WI38 (cell line): Measurements from ENCODE around the gene ECE1.

Experiments
- H3K4me3 ChIP-seq: 2 replicates; pipeline ENCODE4 v1.5.1; 2011; ENCODE audit warnings: low read depth, mild to moderate bottlenecking, control low read depth, low read length
- TF ChIP-seq, protein P1 (sequence below): IDR thresholded peaks from 2 replicates; pipeline ENCODE4 v1.5.1; 2012; ENCODE audit warnings: low read depth, mild to moderate bottlenecking, control low read depth, low read length

The ECE1 gene

GRCh38 chr1:21270086-21270689, 20.1 kb downstream of the ECE1 start:
- H3K4me3 ChIP-seq, result no peak overlapping the region

DNA sequence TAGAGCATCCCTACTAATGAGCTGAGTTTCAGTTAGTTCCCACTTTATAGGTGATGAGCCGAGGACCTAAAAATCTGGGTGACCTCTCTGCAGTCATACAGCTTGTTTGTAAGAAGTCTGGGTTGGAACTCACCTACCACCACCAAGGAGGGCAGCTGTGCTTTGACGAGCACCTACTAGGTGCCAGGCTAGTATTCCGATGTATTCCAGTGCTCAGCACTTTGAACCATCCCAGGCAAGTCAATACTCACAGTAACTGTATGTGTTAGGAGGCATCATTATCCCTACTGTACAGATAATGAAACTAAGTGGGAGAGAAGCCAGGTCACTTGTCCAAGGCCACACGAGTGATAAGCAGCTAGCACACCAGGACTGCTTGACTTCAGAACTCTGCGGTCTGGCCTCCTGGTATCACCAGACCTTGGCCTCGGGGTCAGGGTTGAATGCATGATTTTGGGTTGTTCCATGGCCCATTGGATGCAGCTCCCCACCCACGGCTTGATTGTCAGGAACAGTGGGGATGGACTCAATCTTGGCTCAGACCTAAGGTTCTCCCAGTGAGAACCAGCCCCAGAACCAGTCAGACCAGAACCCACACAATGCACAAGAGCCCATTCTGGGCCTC, 20.7 kb downstream of the ECE1 start:
- no peak overlapping the region for H3K4me3 ChIP-seq
- TF ChIP-seq, protein P1, sequence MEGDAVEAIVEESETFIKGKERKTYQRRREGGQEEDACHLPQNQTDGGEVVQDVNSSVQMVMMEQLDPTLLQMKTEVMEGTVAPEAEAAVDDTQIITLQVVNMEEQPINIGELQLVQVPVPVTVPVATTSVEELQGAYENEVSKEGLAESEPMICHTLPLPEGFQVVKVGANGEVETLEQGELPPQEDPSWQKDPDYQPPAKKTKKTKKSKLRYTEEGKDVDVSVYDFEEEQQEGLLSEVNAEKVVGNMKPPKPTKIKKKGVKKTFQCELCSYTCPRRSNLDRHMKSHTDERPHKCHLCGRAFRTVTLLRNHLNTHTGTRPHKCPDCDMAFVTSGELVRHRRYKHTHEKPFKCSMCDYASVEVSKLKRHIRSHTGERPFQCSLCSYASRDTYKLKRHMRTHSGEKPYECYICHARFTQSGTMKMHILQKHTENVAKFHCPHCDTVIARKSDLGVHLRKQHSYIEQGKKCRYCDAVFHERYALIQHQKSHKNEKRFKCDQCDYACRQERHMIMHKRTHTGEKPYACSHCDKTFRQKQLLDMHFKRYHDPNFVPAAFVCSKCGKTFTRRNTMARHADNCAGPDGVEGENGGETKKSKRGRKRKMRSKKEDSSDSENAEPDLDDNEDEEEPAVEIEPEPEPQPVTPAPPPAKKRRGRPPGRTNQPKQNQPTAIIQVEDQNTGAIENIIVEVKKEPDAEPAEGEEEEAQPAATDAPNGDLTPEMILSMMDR, result no peak

More at GRCh38 chr1:21270086-21270689, 20.1 kb downstream of the ECE1 start:
- TF ChIP-seq, protein P1, result peak; percentile 97

- TF ChIP-seq, protein P1, result no peak
- H3K4me3 ChIP-seq, result no peak overlapping the region
These were observed 21.7 kb downstream of the ECE1 start for GRCh38 chr1:21268281-21269239.

DNA sequence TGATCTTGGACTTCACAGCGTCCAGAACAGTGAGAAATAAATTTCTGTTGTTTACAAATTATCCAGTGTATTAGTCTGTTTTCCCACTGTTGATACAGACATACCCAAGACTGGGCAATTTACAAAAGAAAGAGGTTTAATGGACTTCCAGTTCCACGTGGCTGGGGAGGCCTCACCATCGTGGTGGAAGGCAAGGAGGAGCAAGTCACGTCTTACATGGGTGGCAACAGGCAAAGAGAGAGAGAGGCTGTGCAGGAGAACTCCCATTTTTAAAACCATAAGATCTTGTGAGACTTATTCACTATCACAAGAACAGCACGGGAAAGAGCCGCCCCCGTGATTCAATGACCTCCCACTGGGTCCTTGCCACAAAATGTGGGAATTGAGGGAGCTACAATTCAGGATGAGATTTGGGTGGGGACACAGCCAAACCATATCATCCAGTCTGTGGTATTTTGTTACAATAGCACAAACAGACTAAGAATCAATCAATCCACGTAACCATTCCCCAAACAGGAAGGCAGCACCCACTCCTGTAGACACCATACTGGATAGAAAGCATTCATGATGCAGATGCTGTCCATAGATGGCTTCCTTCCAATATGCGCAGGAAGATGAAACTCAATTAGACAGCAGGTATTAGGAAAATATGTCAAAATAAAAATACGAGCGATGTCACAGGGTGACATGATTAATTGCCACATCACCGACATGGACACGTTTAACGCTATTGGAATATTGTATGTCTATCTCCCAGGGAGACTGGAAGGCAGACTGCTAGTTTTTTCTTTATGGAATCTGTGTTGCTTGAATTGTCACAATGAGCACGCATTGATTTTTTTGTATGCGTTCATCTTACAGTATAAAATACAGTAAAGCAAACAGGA, 22.8 kb downstream of the ECE1 start:
- H3K4me3 ChIP-seq, result no peak overlapping the region
- TF ChIP-seq, protein P1, result no peak

- H3K4me3 ChIP-seq, result no peak overlapping the region
- TF ChIP-seq, protein P1, result no peak
These were observed 24.0 kb downstream of the ECE1 start for GRCh38 chr1:21266119-21266774.

DNA sequence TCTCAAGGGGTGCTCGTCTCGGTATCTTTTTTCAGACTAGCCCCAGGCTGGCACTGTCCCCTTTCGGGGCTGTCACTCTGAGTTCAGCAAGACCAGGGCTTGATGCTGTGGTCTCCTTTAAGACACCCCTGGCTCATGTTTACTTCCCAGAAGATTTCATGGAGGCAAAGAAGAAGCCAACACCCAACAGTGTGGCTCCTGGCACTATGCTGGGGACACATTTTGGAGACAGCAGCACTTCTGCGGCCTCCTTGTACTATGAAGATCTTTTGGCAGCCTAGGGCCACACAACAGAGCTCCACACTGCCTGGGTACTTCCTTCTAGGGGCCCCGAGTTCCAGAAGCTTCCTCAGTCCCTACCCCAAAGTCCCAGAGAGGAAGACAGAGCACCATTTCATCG, 24.6 kb downstream of the ECE1 start:
- no peak overlapping the region for H3K4me3 ChIP-seq
- TF ChIP-seq, protein P1, result no peak
